SH-SY5Y (cell line): ENCODE data around the gene EN1.

ENCODE experiments used
- GATA2 ChIP-seq: IDR thresholded peaks from 2 replicates; pipeline ENCODE4 v1.6.1; 2011; ENCODE audit warnings: mild to moderate bottlenecking, low read depth, low read length
- GATA3 ChIP-seq: IDR thresholded peaks from 2 replicates; pipeline ENCODE4 v1.6.1; 2011; ENCODE audit warnings: low read depth, mild to moderate bottlenecking, low read length, moderate library complexity

EN1 gene

GRCh38 chr2:118842661-118843482 lies 4.6 kb downstream of the EN1 start:
- TF ChIP-seq GATA3 (no peak), GATA2 (no peak)

GRCh38 chr2:118841828-118842461 lies 5.5 kb downstream of the EN1 start:
- TF ChIP-seq GATA3 (no peak), GATA2 (no peak)

- TF ChIP-seq GATA3 (no peak), GATA2 (no peak)
These were observed 6.0 kb downstream of the EN1 start for GRCh38 chr2:118841450-118841827.

- TF ChIP-seq GATA2: no peak
- no peak for TF ChIP-seq GATA3
These were observed 8.6 kb downstream of the EN1 start for GRCh38 chr2:118838741-118839455.

GRCh38 chr2:118837621-118838020 lies 9.8 kb downstream of the EN1 start:
- no peak for TF ChIP-seq GATA2
- TF ChIP-seq GATA3: no peak

GRCh38 chr2:118837067-118837466 lies 10.4 kb downstream of the EN1 start:
- TF ChIP-seq GATA3 (no peak), GATA2 (no peak)

GRCh38 chr2:118836411-118836930 lies 11.0 kb downstream of the EN1 start:
- TF ChIP-seq GATA3: no peak
- no peak for TF ChIP-seq GATA2

- TF ChIP-seq GATA3: no peak
- TF ChIP-seq GATA2: no peak
These were observed 11.6 kb downstream of the EN1 start for GRCh38 chr2:118835746-118836410.

GRCh38 chr2:118834901-118835745 lies 12.3 kb downstream of the EN1 start:
- TF ChIP-seq GATA2: no peak
- no peak for TF ChIP-seq GATA3

- TF ChIP-seq GATA3: no peak
- TF ChIP-seq GATA2: no peak
These were observed 13.0 kb downstream of the EN1 start for GRCh38 chr2:118834440-118834810.

- TF ChIP-seq GATA3 (no peak), GATA2 (no peak)
These were observed 13.6 kb downstream of the EN1 start for GRCh38 chr2:118833716-118834439.

- TF ChIP-seq GATA3: no peak
- TF ChIP-seq GATA2: no peak
These were observed 14.4 kb downstream of the EN1 start for GRCh38 chr2:118832791-118833715.
